Keratinocyte (primary cell): ENCODE data around the gene SNRNP25.

ENCODE experiments used
- CTCF ChIP-seq, 3 experiments: IDR thresholded peaks in 1 of 3; conservative IDR thresholded peaks in 1 of 3; optimal IDR thresholded peaks in 1 of 3; 2 replicates in 2 of 3; 3 replicates in 1 of 3; pipeline versions ENCODE3 to v1.5.1; 2011; ENCODE audit warnings: low read length in 3 of 3, mild to moderate bottlenecking in 3 of 3, moderate library complexity in 2 of 3, control low read depth in 1 of 3, inconsistent platforms in 1 of 3; ENCODE audit not compliant: insufficient read depth in 2 of 3; ENCODE audit errors: extremely low read depth in 1 of 3
- EZH2 ChIP-seq: IDR thresholded peaks from one replicate; pipeline ENCODE4 v1.6.1; 2012; ENCODE audit warnings: inconsistent platforms, mild to moderate bottlenecking, low read length, moderate library complexity

GRCh38 chr16:9903-10665 is 43.5 kb upstream of the SNRNP25 start:
- TF ChIP-seq CTCF (optimal IDR thresholded peaks at IDR 0.05 in 1 of 3, IDR thresholded peaks at IDR 0.05 in 1 of 3, conservative IDR thresholded peaks at IDR 0.05 in 1 of 3; ENCODE audit: extremely low read depth in 1 of 3, insufficient read depth in 2 of 3, low read length in 3 of 3): no peak
- no peak for TF ChIP-seq EZH2
